OCI-LY1 (cell line): ENCODE data around the gene TAGLN.

Experiments used
- CTCF ChIP-seq: fragments of 200-600 bp; sonication (generic), shearing (Covaris generic); IDR thresholded peaks from 2 replicates; pipeline ENCODE4 v1.5.1; 2017; ENCODE audit warnings: mild to moderate bottlenecking, antibody characterized with exemption, low read length, moderate library complexity, mixed read lengths
- EZH2 ChIP-seq: fragments of 200-600 bp; sonication (generic), shearing (Covaris generic); IDR thresholded peaks from 2 replicates; pipeline ENCODE4 v1.8.0; 2017; ENCODE audit warnings: borderline replicate concordance, mixed run types, mild to moderate bottlenecking, antibody characterized with exemption, low read length, moderate library complexity, mixed read lengths

- TF ChIP-seq CTCF (no peak), EZH2 (no peak)
Measured at GRCh38 chr11:117231842-117232091, 32.6 kb downstream of the TAGLN start, which contains the start of gene PCSK7.
